ENCODE data around the gene CCDC187. TPM values are rescaled to one million over a fixed set of nuclear protein-coding genes. Genes with fewer than 3 reads are reported as not detected.

The CCDC187 gene
- total and polyA plus RNA-seq, 2 of the 8 experiments (the other 6 are each of a cell fraction or from before 2014, with no cell fraction given), result 0.02 TPM; not detected in 1

DNA sequence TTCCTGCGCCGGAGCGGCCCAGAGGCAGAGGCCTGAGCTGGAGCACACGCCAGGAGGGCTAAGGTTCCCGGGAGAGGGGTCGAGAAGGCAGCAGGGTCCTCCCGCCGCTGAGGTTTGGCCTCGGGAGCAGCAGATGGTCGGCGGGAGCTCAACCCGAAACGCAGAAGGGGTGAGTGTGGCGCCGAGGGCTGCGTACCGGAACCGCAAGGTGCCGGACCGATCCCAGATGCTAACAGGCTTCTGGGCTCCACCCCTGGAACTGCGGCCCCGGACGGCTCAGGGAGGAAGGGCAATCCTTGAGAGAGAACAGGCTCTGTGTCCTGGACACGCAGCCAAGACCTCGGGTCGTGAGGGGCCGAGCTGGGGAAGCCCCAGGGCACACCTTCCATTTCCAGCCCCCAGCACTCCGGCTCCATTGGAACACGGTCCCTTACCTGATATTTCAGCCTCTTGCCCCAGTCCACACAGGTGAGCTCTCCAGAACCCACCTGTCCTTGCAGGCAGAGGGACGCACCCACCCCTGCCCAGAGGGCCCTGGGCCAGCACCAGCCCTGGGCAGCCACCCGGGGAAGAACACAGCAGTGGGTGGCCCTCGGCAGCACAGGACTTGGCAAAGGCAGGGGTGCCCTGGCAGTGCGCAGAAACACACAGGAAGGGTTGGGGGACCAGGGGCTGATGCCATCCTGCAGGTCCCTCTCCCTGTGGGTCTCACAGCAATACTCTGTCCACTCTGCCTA lies 100.3 kb downstream of the CCDC187 start:
- H3K79me2 ChIP-seq (ENCODE audit: control insufficient read depth in 1 of 2, insufficient read depth in 2 of 2, low read length in 2 of 2), result no peaks in the 10 kb centered on the region
- H2AK5ac ChIP-seq (ENCODE audit: low read depth, low read length), result no peak overlapping the region
- peak overlapping the region in 1 of 4 experiments; percentile 49; a peak in 5 of 8 replicates for H3K4me3 ChIP-seq (ENCODE audit: extremely low read depth in 1 of 4, insufficient read depth in 2 of 4, low read depth in 3 of 4, low read length in 4 of 4)
- TF ChIP-seq SIN3A (conservative IDR thresholded peaks at IDR 0.05 in 1 of 2, IDR thresholded peaks at IDR 0.05 in 1 of 2; ENCODE audit: low read depth in 1 of 2, low read length in 2 of 2) (no peak), EZH2 (IDR thresholded peaks at IDR 0.05; ENCODE audit: low read depth, low read length, severe bottlenecking) (peak; percentile 40), SUZ12 (IDR thresholded peaks at IDR 0.05; ENCODE audit: low read length) (peak; percentile 67)
- H4K8ac ChIP-seq (ENCODE audit: extremely low read depth, insufficient read depth, low read length), result peak overlapping the region; percentile 51
- no peak overlapping the region for H2AFZ ChIP-seq (ENCODE audit: low read length)
- H3K14ac ChIP-seq (ENCODE audit: insufficient read length), result no peak overlapping the region
- H2BK120ac ChIP-seq (replicated peaks; ENCODE audit: low read depth, low read length), result no peak overlapping the region
- DNase-seq (ENCODE audit: low read depth in 1 of 2, low spot score in 2 of 2), result no peak
- H2BK5ac ChIP-seq (ENCODE audit: low read depth, low read length), result no peak overlapping the region
- H3K18ac ChIP-seq (ENCODE audit: extremely low read depth, low read length), result no peak overlapping the region
- peaks cover 62 to 76% (median 74%) of the 10 kb centered on the region in 4 experiments for H3K27me3 ChIP-seq (replicated peaks in 1 of 4; ENCODE audit: control insufficient read depth in 3 of 4, extremely low read depth in 1 of 4, insufficient read depth in 3 of 4, low read length in 3 of 4)
- H4K5ac ChIP-seq (ENCODE audit: insufficient read length, low read depth, low read length), result no peak overlapping the region
- no peak overlapping the region for H3K9ac ChIP-seq (replicated peaks in 1 of 4; ENCODE audit: extremely low read depth in 1 of 4, low read depth in 3 of 4, low read length in 3 of 4)
- H2BK12ac ChIP-seq (ENCODE audit: low read depth, low read length), result no peak overlapping the region
- peaks cover 4 to 18% (median 8%) of the 10 kb centered on the region in 4 experiments; a peak in 6 of 7 replicates for H3K4me1 ChIP-seq (replicated peaks in 1 of 4; ENCODE audit: control insufficient read depth in 3 of 4, insufficient read depth in 4 of 4, low read length in 3 of 4)
- H3K56ac ChIP-seq (replicated peaks; ENCODE audit: insufficient read length, low read depth, low read length), result no peak overlapping the region
- WGBS, 2 experiments (ENCODE audit: extremely low coverage in 1 of 2, insufficient coverage in 1 of 2, insufficient read length in 1 of 2, insufficient replicate concordance in 2 of 2, low coverage in 1 of 2, low lambda C conversion rate in 2 of 2, missing lambda C conversion rate in 1 of 2), result 36% methylated on average over 31 of the region's 33 CpGs; no CpG with 5 or more reads in 1 of the 2 experiments
- H3K79me1 ChIP-seq (ENCODE audit: low read depth, low read length), result peaks cover 4% of the 10 kb centered on the region; the same call in 1 of the 2 replicates
- no peak overlapping the region for H3K27ac ChIP-seq (ENCODE audit: low read depth, low read length)
- no peak overlapping the region for H2BK20ac ChIP-seq (ENCODE audit: low read length)
- no peaks in the 10 kb centered on the region; a peak in 1 of 4 replicates for H3K9me3 ChIP-seq (ENCODE audit: insufficient read depth in 2 of 2, low read depth in 1 of 2, low read length in 1 of 2)
- H3K23me2 ChIP-seq (ENCODE audit: low read depth, low read length), result peaks cover 8% of the 10 kb centered on the region; the same call in 1 of the 2 replicates
- H3K36me3 ChIP-seq (ENCODE audit: control insufficient read depth in 2 of 4, insufficient read depth in 4 of 4, low read length in 3 of 4), result peaks cover 0 to 18% (median 1%) of the 10 kb centered on the region in 4 experiments; a peak in 1 of 8 replicates
- POLR2A ChIA-PET (ENCODE audit: partially characterized antibody), result interaction anchor here (0.8 to 4.0 kb wide), 5 partner anchors 11 to 45 kb away, joined by 3 to 17 read pairs (median 5); no protein-coding TSS in a partner anchor
- H3K4me2 ChIP-seq (ENCODE audit: insufficient read depth in 1 of 2, low read depth in 2 of 2, low read length in 2 of 2), result peak overlapping the region; percentile 57 to 59
- CTCF ChIA-PET (ENCODE audit: partially characterized antibody), result interaction anchor here (0.7 to 5.0 kb wide), 14 partner anchors 13 to 236 kb away, joined by 3 to 26 read pairs (median 6); no protein-coding TSS in a partner anchor
- no peak overlapping the region for H4K91ac ChIP-seq (replicated peaks; ENCODE audit: insufficient read length, low read length)
- no peak overlapping the region for H3K23ac ChIP-seq (ENCODE audit: insufficient read length)
- no peak for FAIRE-seq
- no peak overlapping the region for H3K4ac ChIP-seq (replicated peaks; ENCODE audit: insufficient read length, low read depth, low read length)
- no peak overlapping the region for H2BK15ac ChIP-seq (ENCODE audit: low read length)
- H4K20me1 ChIP-seq (replicated peaks in 1 of 2; ENCODE audit: control insufficient read depth in 1 of 2, insufficient read depth in 2 of 2, low read length in 2 of 2), result peaks cover 25 to 56% of the 10 kb centered on the region in 2 experiments
